MG63 (cell line): ENCODE measurements around the gene RBM47. TPM values are rescaled to one million over a fixed set of nuclear protein-coding genes. Genes with fewer than 3 reads are reported as not detected.
"Not testable (repeated sequence)": the region's sequence is repeated elsewhere in the genome, so short reads cannot be mapped to it uniquely, and the experiment has no call there.

ENCODE experiments used
- DNase-seq: peaks from one replicate; pipeline ENCODE4 v3.0.0-alpha.2; 2020
- H3K27me3 ChIP-seq: fragments of 250-450 bp; sonication (Bioruptor Pico); 2 replicates; pipeline ENCODE4 v1.5.1; 2020; ENCODE audit warnings: mild to moderate bottlenecking, moderate library complexity
- H3K36me3 ChIP-seq: fragments of 250-450 bp; sonication (Bioruptor Pico); 2 replicates; pipeline ENCODE4 v1.5.1; 2020; ENCODE audit warnings: mild to moderate bottlenecking, moderate library complexity
- H3K4me3 ChIP-seq: fragments of 250-450 bp; sonication (Bioruptor Pico); 2 replicates; pipeline ENCODE4 v1.5.1; 2020; ENCODE audit warnings: mild to moderate bottlenecking, moderate library complexity
- H3K9me3 ChIP-seq: fragments of 250-450 bp; sonication (Bioruptor Pico); 2 replicates; pipeline ENCODE4 v1.5.1; 2020; ENCODE audit warnings: mild to moderate bottlenecking, moderate library complexity
- total RNA-seq: library from RNA; depleted of rRNA; stranded (reverse); fragments of >200 nt; shearing (Covaris generic); gene quantifications from 2 replicates; pipeline ENCODE4 v1.2.3, GENCODE V29; 2014; ENCODE audit warnings: low replicate concordance

RBM47 gene
- total RNA-seq, 1 experiment from 2014 or later, result 0.66 TPM

DNA sequence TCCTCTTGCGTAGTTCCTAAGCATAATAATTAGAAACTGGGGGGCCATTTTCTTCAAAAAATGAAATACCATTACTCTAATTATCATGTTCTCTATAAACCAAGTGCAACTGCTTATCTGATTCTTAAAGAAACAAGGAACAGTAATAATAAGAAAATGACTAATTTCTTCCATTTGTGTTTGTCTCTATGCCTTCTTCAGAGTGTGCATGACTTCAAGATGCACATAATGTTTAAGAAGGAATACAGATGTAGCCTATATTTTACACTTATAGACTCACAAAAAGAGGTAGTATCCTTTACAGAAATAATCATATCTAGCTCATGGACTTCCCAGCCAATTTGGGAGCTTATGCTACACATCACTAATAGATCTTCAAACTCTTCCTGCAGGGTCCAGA is 162.9 kb downstream of the RBM47 start:
- Histone ChIP-seq H3K27me3 (no peaks in the 10 kb centered on the region), H3K36me3 (no peaks in the 10 kb centered on the region), H3K9me3 (no peaks in the 10 kb centered on the region), H3K4me3 (no peak overlapping the region)
- no peak for DNase-seq

DNA sequence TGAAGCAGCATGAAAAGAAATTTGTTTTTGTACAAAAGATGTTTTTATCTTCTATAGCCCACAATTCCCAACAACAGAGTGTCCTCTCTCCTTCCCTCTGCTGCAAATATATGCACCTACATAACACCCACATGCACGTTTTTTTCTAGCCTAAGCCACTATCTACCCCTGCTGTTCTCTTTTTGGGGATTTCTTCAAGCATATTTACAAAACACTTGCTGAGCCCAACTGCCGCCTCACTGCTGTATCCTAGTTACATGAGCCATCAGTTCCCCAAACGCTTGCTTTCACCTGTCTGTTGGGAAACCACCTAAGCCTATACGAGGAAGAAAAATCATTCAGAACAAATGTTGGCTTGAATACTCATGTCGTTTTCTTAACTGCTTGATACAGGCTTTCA is 167.3 kb downstream of the RBM47 start:
- Histone ChIP-seq H3K27me3 (no peaks in the 10 kb centered on the region), H3K4me3 (no peak overlapping the region), H3K9me3 (no peaks in the 10 kb centered on the region), H3K36me3 (no peaks in the 10 kb centered on the region)
- DNase-seq, result no peak

DNA sequence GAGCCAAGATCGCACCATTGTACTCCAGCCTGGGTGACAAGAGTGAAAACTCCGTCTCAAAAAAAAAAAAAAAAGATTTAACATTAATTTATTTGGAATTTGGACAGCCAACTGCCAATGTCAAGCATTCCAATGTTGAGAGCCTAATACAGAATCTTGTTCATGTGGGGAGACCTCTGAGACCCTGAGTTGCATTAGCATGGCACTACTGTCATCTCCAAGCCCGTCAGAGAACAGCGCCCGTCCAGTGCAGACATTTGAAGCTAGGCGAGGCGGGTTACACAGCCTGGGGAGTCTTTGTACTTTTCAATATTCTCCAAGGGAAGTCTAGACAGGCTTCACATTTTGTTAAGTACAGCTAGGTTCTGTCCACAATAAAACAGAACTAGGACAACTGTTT is 167.8 kb downstream of the RBM47 start:
- H3K36me3 ChIP-seq, result no peaks in the 10 kb centered on the region
- H3K9me3 ChIP-seq, result no peaks in the 10 kb centered on the region
- no peaks in the 10 kb centered on the region for H3K27me3 ChIP-seq
- DNase-seq, result no peak
- no peak overlapping the region for H3K4me3 ChIP-seq

GRCh38 chr4:40461062-40461461 is 168.6 kb downstream of the RBM47 start:
- Histone ChIP-seq H3K36me3 (no peaks in the 10 kb centered on the region), H3K27me3 (no peaks in the 10 kb centered on the region), H3K9me3 (no peaks in the 10 kb centered on the region), H3K4me3 (no peak overlapping the region)
- DNase-seq, result no peak

DNA sequence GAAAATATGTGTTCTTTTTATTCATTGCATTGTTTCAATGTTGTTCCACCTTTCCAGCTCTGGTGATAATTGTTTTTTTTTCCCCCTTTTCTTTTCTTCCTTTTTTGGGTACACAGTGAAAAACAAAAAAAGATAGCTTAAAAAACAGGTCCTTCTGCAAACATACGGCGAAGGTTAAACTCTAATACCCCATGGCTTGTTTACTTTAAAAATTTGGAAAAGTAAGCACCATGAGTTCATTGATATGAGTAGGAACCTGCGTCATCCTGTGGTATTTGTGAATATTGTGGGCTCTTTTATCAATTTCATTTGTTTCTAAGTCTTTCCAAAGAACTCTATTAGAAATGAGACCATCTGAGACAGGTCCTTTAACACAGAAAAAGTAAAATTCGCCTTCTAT is 171.0 kb downstream of the RBM47 start:
- no peaks in the 10 kb centered on the region for H3K9me3 ChIP-seq
- no peak for DNase-seq

DNA sequence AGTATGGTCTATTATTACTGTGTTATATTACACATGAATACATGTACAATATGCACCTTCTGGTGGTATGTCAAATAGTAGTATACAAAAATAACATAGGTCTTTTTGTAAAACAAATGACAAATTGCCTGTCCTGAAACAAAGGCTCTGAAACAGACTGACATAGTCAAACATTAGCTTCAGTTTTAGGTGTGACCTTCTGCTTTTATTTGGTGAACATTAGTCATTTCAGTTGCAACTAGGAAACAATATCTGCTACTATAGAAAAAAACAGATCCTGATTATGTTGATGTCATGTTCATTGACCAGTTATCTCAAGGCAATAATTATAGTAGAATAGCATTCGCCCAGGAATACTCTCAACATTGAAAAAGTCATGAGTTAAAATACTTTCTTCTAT is 171.6 kb downstream of the RBM47 start:
- Histone ChIP-seq H3K4me3 (no peak overlapping the region), H3K9me3 (no peaks in the 10 kb centered on the region), H3K36me3 (no peaks in the 10 kb centered on the region), H3K27me3 (no peaks in the 10 kb centered on the region)
- DNase-seq, result no peak

More for the DNA sequence above, 171.0 kb downstream of the RBM47 start:
- no peaks in the 10 kb centered on the region for H3K27me3 ChIP-seq
- no peaks in the 10 kb centered on the region for H3K36me3 ChIP-seq
- no peak overlapping the region for H3K4me3 ChIP-seq

DNA sequence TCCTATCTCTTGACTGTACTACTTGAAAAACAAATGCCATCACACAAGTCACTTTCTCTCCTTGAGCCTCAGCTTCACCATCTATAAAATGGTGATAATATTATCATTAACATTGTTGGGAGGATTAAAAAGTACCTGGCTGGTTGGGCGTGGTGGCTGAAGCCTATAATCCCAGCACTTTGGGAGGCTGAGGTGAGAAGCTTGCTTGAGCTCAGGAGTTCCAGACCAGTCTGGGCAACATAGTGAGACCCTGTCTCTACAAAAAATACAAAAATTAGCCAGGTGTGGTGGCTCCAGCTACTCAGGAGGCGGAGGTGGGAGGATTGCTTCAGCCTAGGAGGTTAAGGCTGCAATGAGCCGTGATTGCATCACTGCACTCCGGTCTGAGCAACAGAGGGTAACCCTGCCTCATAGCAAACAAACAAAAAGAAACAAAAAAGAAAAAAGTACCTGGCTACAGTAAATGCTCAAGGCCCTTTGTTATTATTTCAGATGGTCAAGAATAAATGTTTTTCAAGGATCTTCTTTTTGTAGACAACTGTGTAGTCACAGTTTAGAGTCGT is 174.2 kb downstream of the RBM47 start:
- Histone ChIP-seq H3K27me3 (no peaks in the 10 kb centered on the region), H3K36me3 (no peaks in the 10 kb centered on the region)
- DNase-seq, result no peak

DNA sequence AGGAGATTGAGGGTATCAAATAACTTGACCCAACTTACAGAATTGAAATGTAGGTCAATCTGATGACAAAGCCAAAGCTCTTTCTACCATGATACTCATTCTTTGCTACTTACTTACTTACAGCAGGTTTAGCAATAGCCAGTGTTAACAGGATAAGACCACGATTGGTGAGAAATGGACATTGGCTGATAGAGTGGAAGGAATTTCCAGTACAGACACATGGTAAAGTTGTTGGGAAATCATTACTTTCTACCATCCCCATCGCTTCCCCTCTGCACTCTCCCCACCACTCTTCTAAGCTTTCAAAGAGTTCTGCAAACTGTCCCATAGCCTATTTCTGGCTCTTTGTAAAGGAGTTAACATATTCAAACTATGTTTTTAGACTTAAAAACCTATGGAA is 174.8 kb downstream of the RBM47 start:
- DNase-seq, result no peak
- no peaks in the 10 kb centered on the region for H3K36me3 ChIP-seq

More for the DNA sequence above, 174.2 kb downstream of the RBM47 start:
- Histone ChIP-seq H3K9me3 (no peaks in the 10 kb centered on the region), H3K4me3 (no peak overlapping the region)

GRCh38 chr4:40453912-40454311 is 175.8 kb downstream of the RBM47 start:
- Histone ChIP-seq H3K27me3 (no peaks in the 10 kb centered on the region), H3K4me3 (no peak overlapping the region), H3K9me3 (no peaks in the 10 kb centered on the region), H3K36me3 (no peaks in the 10 kb centered on the region)
- DNase-seq, result no peak

More for the DNA sequence above, 174.8 kb downstream of the RBM47 start:
- no peak overlapping the region for H3K4me3 ChIP-seq
- no peaks in the 10 kb centered on the region for H3K9me3 ChIP-seq
- H3K27me3 ChIP-seq, result no peaks in the 10 kb centered on the region

DNA sequence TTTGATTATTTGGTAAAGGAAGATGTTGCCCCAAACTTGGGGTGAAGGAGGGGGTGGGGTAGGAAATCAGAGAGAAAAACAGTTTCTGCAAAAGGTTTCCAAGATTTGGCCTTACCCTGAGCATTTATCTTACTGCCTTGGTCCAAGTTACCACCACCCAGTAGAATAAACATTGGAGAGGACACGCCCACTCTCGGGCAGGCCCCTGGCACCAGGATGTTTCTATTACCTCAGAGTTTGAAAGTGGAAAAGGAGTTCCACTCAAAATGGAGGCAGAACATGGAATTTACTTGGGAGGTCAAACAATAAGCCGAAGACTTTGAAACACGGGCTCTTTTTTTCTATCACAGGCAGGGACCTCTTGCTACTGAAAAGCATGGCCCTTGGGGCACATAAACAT is 180.8 kb downstream of the RBM47 start:
- Histone ChIP-seq H3K9me3 (no peaks in the 10 kb centered on the region), H3K27me3 (no peaks in the 10 kb centered on the region), H3K36me3 (no peaks in the 10 kb centered on the region), H3K4me3 (no peak overlapping the region)
- no peak for DNase-seq

DNA sequence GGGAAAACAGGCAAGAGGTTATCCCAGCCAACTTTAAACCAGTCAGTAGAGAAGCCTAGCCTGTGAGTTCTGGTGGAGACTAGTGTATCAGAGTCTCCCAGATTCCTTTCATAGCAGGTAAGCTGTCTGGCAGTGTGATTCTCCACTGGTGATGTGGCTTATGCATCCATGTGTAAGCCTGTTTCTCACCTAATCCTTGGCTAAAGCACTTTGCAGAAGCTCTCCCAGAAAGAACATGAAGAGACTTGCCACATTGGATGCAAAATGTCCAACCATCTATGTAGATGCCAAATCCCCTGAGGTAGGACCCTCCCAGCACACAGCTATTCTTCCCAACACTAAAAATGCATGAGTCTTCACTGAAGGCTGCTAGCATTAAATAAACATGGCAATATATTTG is 182.8 kb downstream of the RBM47 start:
- DNase-seq, result no peak
- no peaks in the 10 kb centered on the region for H3K27me3 ChIP-seq
- H3K4me3 ChIP-seq, result no peak overlapping the region
- no peaks in the 10 kb centered on the region for H3K36me3 ChIP-seq
- no peaks in the 10 kb centered on the region for H3K9me3 ChIP-seq

DNA sequence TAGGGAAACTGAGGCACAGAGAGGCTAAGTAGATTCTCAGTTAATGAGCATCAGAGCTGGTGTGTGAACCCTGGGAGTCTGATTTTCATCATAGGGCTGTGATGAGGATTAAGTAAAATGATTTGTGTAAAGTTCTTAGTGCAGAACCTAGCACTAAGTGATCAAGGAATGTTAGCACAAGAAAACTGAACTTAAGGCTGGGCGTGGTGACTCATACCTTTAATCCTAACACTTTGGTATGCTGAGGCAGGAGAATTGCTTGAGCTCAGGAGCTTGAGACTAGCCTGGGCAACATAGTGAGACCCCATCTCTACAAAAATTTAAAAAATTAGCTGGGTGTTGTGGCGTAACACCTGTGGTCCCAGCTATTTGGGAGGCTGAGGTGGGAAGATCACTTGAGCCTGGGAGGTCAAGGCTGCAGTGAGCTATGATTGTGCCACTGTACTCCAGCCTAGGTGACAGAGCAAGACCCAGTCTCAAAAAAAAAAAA is 183.4 kb downstream of the RBM47 start:
- not testable (repeated sequence) for H3K4me3 ChIP-seq, H3K27me3 ChIP-seq, H3K9me3 ChIP-seq, H3K36me3 ChIP-seq, DNase-seq

DNA sequence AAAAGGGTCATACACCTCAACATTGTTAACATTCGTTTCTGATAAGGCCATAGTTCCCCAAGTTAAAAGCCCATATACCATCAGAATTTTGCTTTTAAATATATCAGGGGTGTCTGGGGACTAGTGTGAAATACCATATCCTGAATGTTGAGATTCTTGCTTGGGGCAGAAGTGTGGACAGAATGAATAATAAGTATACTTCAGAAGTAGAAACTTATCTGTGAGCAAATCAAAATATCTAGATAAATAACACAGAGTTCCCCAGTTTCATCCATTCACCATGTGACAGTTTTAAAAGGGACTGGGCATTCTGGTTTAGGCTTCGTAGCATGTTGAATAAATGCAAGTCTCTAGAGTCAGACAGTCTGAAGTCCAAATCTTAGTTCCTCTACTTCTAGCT is 184.0 kb downstream of the RBM47 start:
- DNase-seq, result no peak
- H3K4me3 ChIP-seq, result no peak overlapping the region
- H3K36me3 ChIP-seq, result no peaks in the 10 kb centered on the region
- no peaks in the 10 kb centered on the region for H3K27me3 ChIP-seq
- no peaks in the 10 kb centered on the region for H3K9me3 ChIP-seq

DNA sequence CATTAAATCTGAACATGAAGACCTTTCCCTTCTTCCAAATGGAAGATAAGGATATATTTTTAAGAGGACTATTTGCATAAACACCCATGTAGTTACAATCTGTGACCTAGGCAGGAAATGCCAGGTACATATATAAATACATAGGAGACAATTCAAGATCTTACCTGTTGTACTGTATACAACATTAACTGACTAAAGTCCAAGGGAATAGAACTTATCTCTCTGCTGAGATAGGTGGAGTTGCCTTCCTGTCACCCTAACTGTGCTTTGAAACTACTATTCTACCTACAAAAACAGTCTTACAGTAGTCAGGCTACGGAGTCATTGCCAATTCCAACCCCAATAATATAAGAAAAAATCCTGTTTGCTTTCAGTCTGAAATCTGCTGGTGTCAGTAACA is 188.2 kb downstream of the RBM47 start:
- no peaks in the 10 kb centered on the region for H3K36me3 ChIP-seq
- DNase-seq, result no peak
- no peak overlapping the region for H3K4me3 ChIP-seq
- H3K9me3 ChIP-seq, result no peaks in the 10 kb centered on the region
- H3K27me3 ChIP-seq, result no peaks in the 10 kb centered on the region

- DNase-seq, result no peak
- Histone ChIP-seq H3K27me3 (no peaks in the 10 kb centered on the region), H3K9me3 (no peaks in the 10 kb centered on the region), H3K4me3 (no peak overlapping the region), H3K36me3 (no peaks in the 10 kb centered on the region)
Measured at GRCh38 chr4:40439519-40439918, 190.1 kb downstream of the RBM47 start.

DNA sequence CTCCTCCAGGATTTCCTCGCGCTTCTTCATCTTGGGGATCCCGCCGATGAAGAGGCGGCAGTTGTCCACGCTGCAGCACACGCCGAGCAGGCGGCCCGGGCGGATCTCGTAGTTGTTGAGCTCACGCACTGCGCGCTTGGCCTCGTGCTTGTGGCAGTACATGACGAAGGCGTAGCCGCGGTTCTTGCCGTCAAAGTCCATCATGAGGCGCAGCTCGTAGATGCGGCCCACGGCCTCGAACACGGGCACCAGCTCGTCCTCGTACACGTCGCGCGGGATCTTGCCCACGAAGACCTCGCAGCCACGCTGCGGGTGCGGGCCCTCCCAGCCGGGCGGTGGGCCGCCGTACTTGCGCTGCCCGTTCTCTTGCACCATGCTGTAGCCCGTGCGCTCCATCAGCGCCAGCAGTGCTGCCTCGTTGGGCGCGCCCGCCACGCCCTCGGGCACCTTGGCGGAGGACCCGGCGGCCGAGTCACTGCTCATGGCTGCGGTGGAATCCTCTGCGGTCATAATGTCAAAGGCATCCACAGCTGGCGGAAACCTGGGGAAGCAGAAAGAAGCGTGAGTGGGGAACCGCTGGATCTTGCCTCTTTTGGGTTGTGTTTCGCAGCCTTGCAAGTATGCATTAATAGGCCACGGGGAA is 191.2 kb downstream of the RBM47 start:
- H3K27me3 ChIP-seq, result no peaks in the 10 kb centered on the region

DNA sequence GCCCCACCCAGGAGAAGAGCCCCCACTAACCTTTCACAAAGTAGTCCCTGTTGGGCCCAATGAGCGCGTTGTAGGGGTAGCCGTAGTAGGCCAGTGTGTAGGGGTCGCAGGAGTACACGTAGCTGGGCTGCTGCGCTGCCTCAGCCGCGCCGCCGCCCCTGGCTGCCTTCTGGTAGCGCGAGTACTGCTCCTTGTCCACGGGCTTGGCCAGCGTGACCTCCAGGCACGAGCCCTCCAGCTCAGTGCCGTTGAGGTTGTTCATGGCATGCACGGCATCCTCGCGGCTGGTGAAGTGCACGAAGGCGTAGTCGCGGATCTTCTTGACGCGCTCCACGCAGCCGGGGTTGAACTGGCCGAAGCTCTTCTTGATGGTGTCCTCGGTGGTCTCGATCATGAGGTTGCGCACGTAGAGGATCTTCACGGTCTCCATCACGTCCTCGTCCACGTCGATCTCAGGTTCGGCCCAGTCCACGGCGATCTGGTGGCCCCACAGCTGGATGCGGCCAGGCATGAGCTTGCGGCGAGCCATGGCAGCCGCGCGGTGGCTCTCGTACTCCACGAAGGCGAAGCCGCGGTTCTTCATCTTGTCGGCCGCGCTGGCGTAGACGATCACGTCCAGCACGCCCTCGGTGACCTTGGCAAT is 191.8 kb downstream of the RBM47 start:
- Histone ChIP-seq H3K36me3 (no peaks in the 10 kb centered on the region), H3K4me3 (no peak overlapping the region), H3K9me3 (no peaks in the 10 kb centered on the region), H3K27me3 (no peaks in the 10 kb centered on the region)
- no peak for DNase-seq

More for the DNA sequence above, 191.2 kb downstream of the RBM47 start:
- Histone ChIP-seq H3K4me3 (no peak overlapping the region), H3K36me3 (no peaks in the 10 kb centered on the region), H3K9me3 (no peaks in the 10 kb centered on the region)
- peak; percentile 63 for DNase-seq

GRCh38 chr4:40435306-40435705 is 194.4 kb downstream of the RBM47 start:
- not testable (repeated sequence) for DNase-seq, H3K4me3 ChIP-seq

More at GRCh38 chr4:40435306-40435705, 194.4 kb downstream of the RBM47 start:
- H3K9me3 ChIP-seq, H3K36me3 ChIP-seq, H3K27me3 ChIP-seq: not testable (repeated sequence)
